Astrocyte (in vitro differentiated cells and primary cell): ENCODE measurements around the gene ZNF816.

Source experiments
- EZH2 ChIP-seq: IDR thresholded peaks from 2 replicates; pipeline ENCODE4 v1.6.1; 2012; ENCODE audit warnings: mild to moderate bottlenecking, low read length, inconsistent platforms; ENCODE audit not compliant: insufficient read depth
- TF ChIP-seq, protein P1 (sequence below): IDR thresholded peaks from 2 replicates; pipeline ENCODE4 v1.5.1; 2011; ENCODE audit warnings: low read depth, mild to moderate bottlenecking, inconsistent platforms, low read length, moderate library complexity; ENCODE audit not compliant: insufficient read depth

GRCh38 chr19:53004242-53004641 is 41.6 kb upstream of the ZNF816 start:
- TF ChIP-seq, protein P1, sequence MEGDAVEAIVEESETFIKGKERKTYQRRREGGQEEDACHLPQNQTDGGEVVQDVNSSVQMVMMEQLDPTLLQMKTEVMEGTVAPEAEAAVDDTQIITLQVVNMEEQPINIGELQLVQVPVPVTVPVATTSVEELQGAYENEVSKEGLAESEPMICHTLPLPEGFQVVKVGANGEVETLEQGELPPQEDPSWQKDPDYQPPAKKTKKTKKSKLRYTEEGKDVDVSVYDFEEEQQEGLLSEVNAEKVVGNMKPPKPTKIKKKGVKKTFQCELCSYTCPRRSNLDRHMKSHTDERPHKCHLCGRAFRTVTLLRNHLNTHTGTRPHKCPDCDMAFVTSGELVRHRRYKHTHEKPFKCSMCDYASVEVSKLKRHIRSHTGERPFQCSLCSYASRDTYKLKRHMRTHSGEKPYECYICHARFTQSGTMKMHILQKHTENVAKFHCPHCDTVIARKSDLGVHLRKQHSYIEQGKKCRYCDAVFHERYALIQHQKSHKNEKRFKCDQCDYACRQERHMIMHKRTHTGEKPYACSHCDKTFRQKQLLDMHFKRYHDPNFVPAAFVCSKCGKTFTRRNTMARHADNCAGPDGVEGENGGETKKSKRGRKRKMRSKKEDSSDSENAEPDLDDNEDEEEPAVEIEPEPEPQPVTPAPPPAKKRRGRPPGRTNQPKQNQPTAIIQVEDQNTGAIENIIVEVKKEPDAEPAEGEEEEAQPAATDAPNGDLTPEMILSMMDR: no peak
- TF ChIP-seq EZH2: no peak
